HG03108 (cell line): ENCODE results near the gene POU4F3.

ENCODE experiments used
- ATAC-seq: cut with Tn5 transposase; IDR thresholded peaks from one replicate; pipeline ENCODE4 v1.9.1; 2021; ENCODE audit warnings: moderate library complexity; ENCODE audit not compliant: unreplicated experiment

Gene POU4F3

GRCh38 chr5:146339715-146340259, 1.1 kb downstream of the POU4F3 start:
- ATAC-seq = no peak

GRCh38 chr5:146340260-146341081, 1.8 kb downstream of the POU4F3 start:
- ATAC-seq = no peak

GRCh38 chr5:146341854-146342253, 3.2 kb downstream of the POU4F3 start:
- no peak for ATAC-seq

- ATAC-seq = no peak
These were observed 3.9 kb downstream of the POU4F3 start for GRCh38 chr5:146342519-146342881.

- ATAC-seq = no peak
These were observed 4.5 kb downstream of the POU4F3 start for GRCh38 chr5:146342882-146343865.

- no peak for ATAC-seq
These were observed 5.8 kb downstream of the POU4F3 start for GRCh38 chr5:146344155-146345118.

DNA sequence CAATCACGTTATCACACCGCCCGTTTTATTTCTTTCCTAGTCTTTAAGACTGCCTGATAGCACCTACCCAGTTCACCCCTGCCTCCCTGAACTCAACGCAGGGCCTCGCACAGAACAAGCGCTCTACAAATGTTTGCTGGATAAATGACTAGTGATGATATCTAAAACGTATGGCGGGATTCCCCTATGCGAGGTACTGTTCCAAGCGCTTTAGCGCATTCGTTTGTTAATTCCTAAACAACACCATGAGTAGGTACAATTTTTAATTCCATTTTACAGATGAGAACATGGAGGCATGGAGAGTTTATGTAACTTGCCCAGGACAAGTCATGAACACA, 6.6 kb downstream of the POU4F3 start:
- ATAC-seq = no peak

GRCh38 chr5:146345578-146346366, 7.1 kb downstream of the POU4F3 start:
- no peak for ATAC-seq

DNA sequence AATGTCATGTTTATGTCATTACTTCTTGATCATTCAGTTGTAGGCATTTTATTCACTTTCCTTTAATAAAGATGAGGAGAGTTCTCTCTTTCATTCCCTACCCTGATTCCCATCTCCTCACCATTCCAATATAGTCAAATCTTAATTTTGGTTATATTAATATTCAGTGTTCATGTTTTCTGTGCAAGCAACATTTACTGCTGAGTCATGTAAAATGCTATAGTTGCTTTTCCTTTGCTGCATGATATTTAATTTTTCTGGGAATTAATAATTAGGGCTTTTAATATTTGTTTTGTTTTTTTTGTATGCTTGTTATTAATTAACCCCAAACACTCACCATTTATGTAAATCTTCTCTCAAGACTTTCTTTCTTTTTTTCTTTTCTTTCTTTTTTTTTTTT, 18.5 kb downstream of the POU4F3 start:
- ATAC-seq = no peak

- no peak for ATAC-seq
These were observed 21.2 kb downstream of the POU4F3 start for GRCh38 chr5:146359836-146360235.

- ATAC-seq = no peak
These were observed 24.7 kb downstream of the POU4F3 start for GRCh38 chr5:146363161-146363874.

- no peak for ATAC-seq
These were observed 27.0 kb downstream of the POU4F3 start for GRCh38 chr5:146365618-146366017.

- no peak for ATAC-seq
These were observed 28.3 kb downstream of the POU4F3 start for GRCh38 chr5:146366904-146367303.

DNA sequence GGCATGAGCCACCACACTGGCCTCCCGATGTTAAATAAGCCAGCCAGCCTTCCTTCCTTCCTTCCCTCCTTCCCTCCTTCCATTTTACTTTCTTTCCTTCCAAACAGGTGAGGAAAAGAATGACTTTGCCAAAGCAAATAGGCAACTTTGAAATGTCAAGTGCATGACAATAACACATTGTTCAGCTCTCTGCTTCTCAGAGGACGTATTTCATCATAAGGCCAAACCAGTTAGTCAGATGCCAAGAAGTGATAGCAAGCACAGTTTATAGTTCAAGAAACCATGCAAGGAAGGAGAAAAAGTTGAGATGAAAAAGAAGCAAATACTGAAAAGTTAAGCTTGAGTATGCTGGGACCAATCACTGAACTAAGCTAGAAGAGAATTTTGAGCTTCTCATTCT, 29.5 kb downstream of the POU4F3 start:
- no peak for ATAC-seq

DNA sequence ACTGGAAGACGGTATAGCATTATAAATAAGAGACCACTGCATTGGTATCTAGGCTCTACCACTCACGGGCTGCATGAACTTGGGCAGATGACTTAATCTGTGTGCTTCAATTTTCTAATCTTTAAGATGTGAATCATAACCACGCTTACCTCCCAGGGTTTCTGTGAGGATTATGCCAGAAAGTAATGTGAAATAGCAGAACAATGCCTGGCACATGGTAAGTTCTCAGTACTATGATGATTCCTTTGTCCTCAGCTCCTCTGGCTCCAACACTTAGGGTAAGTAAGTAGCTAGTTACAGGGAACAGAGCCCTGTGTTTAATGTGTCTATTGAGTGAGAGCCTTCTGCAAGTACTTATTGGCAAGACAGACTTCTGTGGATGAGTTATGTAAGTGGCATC, 31.1 kb downstream of the POU4F3 start:
- ATAC-seq = no peak

DNA sequence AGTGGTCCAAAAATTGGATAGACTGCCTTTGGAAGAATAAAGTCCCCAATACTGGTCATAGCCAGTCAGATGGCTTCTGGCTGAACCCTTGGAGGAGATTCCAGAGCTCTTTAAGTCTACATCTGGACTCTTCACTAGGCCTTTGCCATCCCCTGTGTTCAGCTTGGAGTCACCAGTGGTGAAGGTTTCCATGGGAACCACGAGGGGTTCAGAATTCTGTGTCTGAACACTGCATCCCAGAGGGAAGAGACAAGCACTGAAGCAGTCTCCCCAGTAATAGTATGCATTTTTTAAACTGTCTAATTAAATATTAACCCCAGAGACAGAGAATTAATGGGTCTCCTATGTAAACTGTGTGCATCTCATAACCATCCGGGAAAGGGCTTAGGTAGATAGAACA, 38.2 kb downstream of the POU4F3 start:
- no peak for ATAC-seq

- ATAC-seq = no peak
These were observed 40.3 kb downstream of the POU4F3 start for GRCh38 chr5:146378986-146379385.

DNA sequence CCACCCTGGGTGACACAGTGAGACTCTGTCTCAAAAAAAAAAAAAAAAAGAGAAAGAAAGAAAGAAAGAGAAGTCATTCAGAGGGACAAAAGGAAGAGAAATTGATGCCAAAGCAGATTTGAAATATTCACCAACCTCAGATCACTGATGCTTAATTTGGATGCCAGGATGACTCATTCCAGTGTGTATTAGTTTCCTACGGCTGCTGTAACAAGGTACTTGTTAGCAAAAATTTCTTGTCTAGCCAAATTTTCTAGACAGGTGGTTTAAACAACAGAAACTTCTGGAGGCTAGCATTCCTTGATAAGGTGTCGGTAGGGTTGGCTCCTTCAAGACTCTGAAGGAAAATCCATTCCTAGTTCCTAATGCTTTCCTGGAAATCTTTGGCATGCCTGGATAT, 42.1 kb downstream of the POU4F3 start:
- no peak for ATAC-seq

- ATAC-seq = no peak
These were observed 49.7 kb downstream of the POU4F3 start for GRCh38 chr5:146388386-146388785.
